HepG2 (cell line): ENCODE results near the gene ADM5. TPM values are rescaled to one million over a fixed set of nuclear protein-coding genes. Genes with fewer than 3 reads are reported as not detected.
A peak's percentile ranks its signal among the peaks of the same experiment; 100 is the strongest.

Experiments used
- ARNT ChIP-seq: fragments of 450-650 bp; IDR thresholded peaks from 2 replicates; pipeline ENCODE4 v1.6.1; 2017
- BRCA1 ChIP-seq: sonication (generic); formaldehyde crosslinking; IDR thresholded peaks from 2 replicates; pipeline ENCODE4 v1.4.0; 2020; ENCODE audit warnings: missing genetic modification reagents
- CBX2 ChIP-seq, 2 experiments: fragments of 200-600 bp in 1 of 2; sonication (generic); formaldehyde crosslinking in 1 of 2; IDR thresholded peaks; 2 replicates each; pipeline versions ENCODE4 v1.7.0 to v1.8.1; 2018 to 2022; ENCODE audit warnings: low read depth in 2 of 2, low read length in 1 of 2, mild to moderate bottlenecking in 1 of 2, missing genetic modification reagents in 1 of 2
- DPF2 ChIP-seq: sonication (generic); formaldehyde crosslinking; IDR thresholded peaks from 2 replicates; pipeline ENCODE4 v1.4.0; 2020; ENCODE audit warnings: mild to moderate bottlenecking, low read depth, missing genetic modification reagents, borderline replicate concordance
- DR1 ChIP-seq: sonication (generic); formaldehyde crosslinking; IDR thresholded peaks from 2 replicates; pipeline ENCODE4 v1.8.0; 2021; ENCODE audit warnings: mild to moderate bottlenecking, missing genetic modification reagents, inconsistent platforms
- FIP1L1 ChIP-seq: fragments of 200-400 bp; formaldehyde crosslinking; IDR thresholded peaks from 2 replicates; pipeline ENCODE4 v1.6.1; 2018; ENCODE audit warnings: low read depth, mild to moderate bottlenecking, low read length, moderate library complexity, borderline replicate concordance; ENCODE audit not compliant: insufficient read depth
- HOXD1 ChIP-seq: sonication (generic); formaldehyde crosslinking; IDR thresholded peaks from 2 replicates; pipeline ENCODE4 v1.5.0; 2020; ENCODE audit warnings: missing genetic modification reagents
- KLF13 ChIP-seq: sonication (generic); formaldehyde crosslinking; IDR thresholded peaks from 2 replicates; pipeline ENCODE4 v1.4.0; 2020; ENCODE audit warnings: mild to moderate bottlenecking, missing genetic modification reagents
- KLF16 ChIP-seq, 2 experiments: sonication (generic) in 1 of 2; formaldehyde crosslinking in 1 of 2; IDR thresholded peaks; 2 replicates each; pipeline versions ENCODE4 v1.6.1 to v1.8.0; 2016 to 2023; ENCODE audit warnings: missing genetic modification reagents in 2 of 2, missing compliant biosample characterization in 1 of 2
- PAXIP1 ChIP-seq: sonication (generic); formaldehyde crosslinking; conservative IDR thresholded peaks from 2 replicates; pipeline ENCODE4 v1.4.0; 2020; ENCODE audit warnings: mild to moderate bottlenecking, missing genetic modification reagents, moderate library complexity
- POLR2AphosphoS5 ChIP-seq: IDR thresholded peaks from 2 replicates; pipeline ENCODE4 v1.6.1; 2012; ENCODE audit warnings: low read depth, low read length
- RFXANK ChIP-seq: IDR thresholded peaks from 2 replicates; pipeline ENCODE4 v1.6.1; 2016
- SAP130 ChIP-seq: IDR thresholded peaks from 2 replicates; pipeline ENCODE4 v1.6.1; 2016; ENCODE audit warnings: low read depth
- SRSF1 ChIP-seq: fragments of 200-400 bp; formaldehyde crosslinking; optimal IDR thresholded peaks from 2 replicates; pipeline ENCODE3; 2017; ENCODE audit warnings: mild to moderate bottlenecking, low read depth, low read length, moderate library complexity
- STAT5B ChIP-seq: sonication (generic); formaldehyde crosslinking; IDR thresholded peaks from 2 replicates; pipeline ENCODE4 v1.4.0; 2020; ENCODE audit warnings: missing genetic modification reagents
- XRCC5 ChIP-seq: fragments of 200-400 bp; formaldehyde crosslinking; optimal IDR thresholded peaks from 2 replicates; pipeline ENCODE3; 2017; ENCODE audit warnings: mild to moderate bottlenecking, low read length
- ZKSCAN1 ChIP-seq: fragments of 150-350 bp; IDR thresholded peaks from 2 replicates; pipeline ENCODE4 v1.6.1; 2014; ENCODE audit warnings: low read length
- ZNF17 ChIP-seq: sonication (generic); formaldehyde crosslinking; IDR thresholded peaks from 2 replicates; pipeline ENCODE4 v1.5.0; 2020; ENCODE audit warnings: mild to moderate bottlenecking, missing genetic modification reagents
- ZNF253 ChIP-seq: sonication (generic); formaldehyde crosslinking; IDR thresholded peaks from 2 replicates; pipeline ENCODE4 v1.8.0; 2022; ENCODE audit warnings: mild to moderate bottlenecking, missing genetic modification reagents, borderline replicate concordance
- ZNF615 ChIP-seq: sonication (generic); formaldehyde crosslinking; IDR thresholded peaks from 2 replicates; pipeline ENCODE4 v1.5.0; 2020; ENCODE audit warnings: mild to moderate bottlenecking, missing genetic modification reagents, borderline replicate concordance
- ZNF629 ChIP-seq: sonication (generic); formaldehyde crosslinking; conservative IDR thresholded peaks from 2 replicates; pipeline ENCODE4 v1.5.0; 2020; ENCODE audit warnings: missing genetic modification reagents
- ZNF678 ChIP-seq: sonication (generic); formaldehyde crosslinking; IDR thresholded peaks from 2 replicates; pipeline ENCODE4 v1.4.0; 2020; ENCODE audit warnings: mild to moderate bottlenecking, missing genetic modification reagents
- ZNF740 ChIP-seq: sonication (generic); formaldehyde crosslinking; IDR thresholded peaks from 2 replicates; pipeline ENCODE4 v1.4.0; 2020; ENCODE audit warnings: missing genetic modification reagents
- ZSCAN31 ChIP-seq: sonication (generic); formaldehyde crosslinking; IDR thresholded peaks from 2 replicates; pipeline ENCODE4 v1.5.0; 2020; ENCODE audit warnings: low read depth, mild to moderate bottlenecking, missing genetic modification reagents
- polyA plus RNA-seq, 8 experiments: library from polyadenylated mRNA; depleted of rRNA in 3 of 8; stranded (reverse) in 7 of 8; unstranded in 1 of 8; fragments of >200 nt; fragmentation: Illumina TruSeq in 4 of 8; extraction: Trizol in 4 of 8; gene quantifications; 2 replicates each; pipeline versions ENCODE4 v1.2.1 to v1.2.3, GENCODE V29; 2011 to 2016; ENCODE audit warnings: low read depth in 4 of 8, missing spikeins in 1 of 8, mixed read lengths in 1 of 8; ENCODE audit not compliant: insufficient read depth in 1 of 8
- total RNA-seq, 5 experiments: library from RNA; depleted of rRNA; stranded (reverse); fragments of >200 nt; fragmentation: Illumina TruSeq; extraction: Trizol; gene quantifications; 2 replicates each; pipeline ENCODE4 v1.2.3, GENCODE V29; 2016; ENCODE audit warnings: low read depth in 1 of 5
- TF ChIP-seq, protein P1 (sequence below): sonication (generic); formaldehyde crosslinking; conservative IDR thresholded peaks from 2 replicates; pipeline ENCODE4 v1.8.0; 2022; ENCODE audit warnings: low read depth, missing genetic modification reagents

ADM5 gene
- total and polyA plus RNA-seq, 2 of the 13 experiments (the other 11 are each of a cell fraction or from before 2014, with no cell fraction given): 2.7 to 4.1 TPM

DNA sequence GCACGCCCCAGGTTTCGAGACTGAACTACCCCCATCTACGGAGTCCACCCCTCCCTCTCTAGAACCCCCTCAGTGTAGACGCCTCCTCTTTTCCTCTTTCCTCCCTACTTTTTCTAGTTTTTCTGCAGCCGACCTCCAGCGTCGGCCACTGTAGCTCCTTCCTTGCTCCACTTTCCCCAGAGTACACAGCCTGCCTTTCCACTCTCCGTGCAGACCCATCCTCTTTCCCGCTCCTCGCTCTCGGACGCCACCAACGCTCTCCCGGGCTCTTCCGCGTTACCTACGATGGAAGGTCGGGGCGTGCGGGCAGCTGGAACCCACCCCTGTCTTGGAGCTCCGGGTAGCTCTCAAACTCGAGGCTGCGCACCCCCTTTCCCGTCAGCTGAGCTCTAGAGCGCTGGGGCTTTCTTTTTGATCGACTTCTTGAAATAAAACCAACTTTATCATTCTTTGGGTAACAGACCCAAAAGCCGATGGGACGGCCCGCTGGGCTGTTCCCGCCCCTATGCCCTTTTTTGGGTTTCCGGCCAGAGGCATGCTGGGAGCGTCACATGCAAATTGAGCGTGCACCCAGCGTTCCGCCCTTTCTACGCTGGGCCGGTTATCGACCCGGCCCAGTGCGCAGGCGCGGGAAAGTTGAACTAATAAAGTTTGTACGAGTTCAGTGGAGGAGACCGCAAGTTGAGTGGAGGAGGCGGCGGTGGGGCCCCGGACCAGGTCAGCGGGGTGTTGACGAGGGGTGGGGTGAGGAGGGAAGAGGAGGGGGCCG, 23.9 kb upstream of the ADM5 start, which contains the start of the genes BCL2L12 and IRF3 (continued):
- peak; percentile 37 for TF ChIP-seq XRCC5
- no peak for TF ChIP-seq ZNF253 (CRISPR knock-in tag)
- peak; percentile 76 for TF ChIP-seq POLR2AphosphoS5
- no peak for TF ChIP-seq ZNF629 (CRISPR knock-in tag)
- TF ChIP-seq RFXANK (CRISPR knock-in tag): no peak
- no peak for TF ChIP-seq FIP1L1
- TF ChIP-seq ZNF615 (CRISPR knock-in tag): peak; percentile 60; the same call in 1 of the 2 replicates
- TF ChIP-seq ZKSCAN1: no peak
- no peak for TF ChIP-seq ZNF17 (CRISPR knock-in tag)
- 0 out of 2 replicates have a peak, but pooled peaks have one; percentile 26 for TF ChIP-seq ZNF740 (CRISPR knock-in tag)
- TF ChIP-seq BRCA1 (CRISPR knock-in tag): peak; percentile 45; the same call in 1 of the 2 replicates
- peak; percentile 86 for TF ChIP-seq SAP130 (CRISPR knock-in tag)
- TF ChIP-seq HOXD1 (CRISPR knock-in tag): no peak
- peak; percentile 54 for TF ChIP-seq SRSF1
- TF ChIP-seq KLF16 (CRISPR knock-in tag; IDR thresholded peaks at IDR 0.05): no peak
- peak; percentile 42 for TF ChIP-seq PAXIP1 (CRISPR knock-in tag)
- TF ChIP-seq DR1: no peak; the same call in 1 of the 2 replicates
- no peak; the same call in 1 of the 2 replicates for TF ChIP-seq ZSCAN31 (CRISPR knock-in tag)
- no peak for TF ChIP-seq STAT5B (CRISPR knock-in tag)
- TF ChIP-seq CBX2 (IDR thresholded peaks at IDR 0.05; ENCODE audit: low read depth, low read length): no peak
- no peak for TF ChIP-seq CBX2 (CRISPR knock-in tag; IDR thresholded peaks at IDR 0.05; ENCODE audit: low read depth)
- no peak for TF ChIP-seq DPF2
- no peak for TF ChIP-seq ARNT
- TF ChIP-seq KLF13 (CRISPR knock-in tag): no peak
- TF ChIP-seq, protein P1, sequence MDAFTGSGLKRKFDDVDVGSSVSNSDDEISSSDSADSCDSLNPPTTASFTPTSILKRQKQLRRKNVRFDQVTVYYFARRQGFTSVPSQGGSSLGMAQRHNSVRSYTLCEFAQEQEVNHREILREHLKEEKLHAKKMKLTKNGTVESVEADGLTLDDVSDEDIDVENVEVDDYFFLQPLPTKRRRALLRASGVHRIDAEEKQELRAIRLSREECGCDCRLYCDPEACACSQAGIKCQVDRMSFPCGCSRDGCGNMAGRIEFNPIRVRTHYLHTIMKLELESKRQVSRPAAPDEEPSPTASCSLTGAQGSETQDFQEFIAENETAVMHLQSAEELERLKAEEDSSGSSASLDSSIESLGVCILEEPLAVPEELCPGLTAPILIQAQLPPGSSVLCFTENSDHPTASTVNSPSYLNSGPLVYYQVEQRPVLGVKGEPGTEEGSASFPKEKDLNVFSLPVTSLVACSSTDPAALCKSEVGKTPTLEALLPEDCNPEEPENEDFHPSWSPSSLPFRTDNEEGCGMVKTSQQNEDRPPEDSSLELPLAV (CRISPR knock-in tag): no peak
- no peak for TF ChIP-seq ZNF678 (CRISPR knock-in tag)
